Neural progenitor cell (in vitro differentiated cells): Measurements from ENCODE around the gene DPYD. TPM values are rescaled to one million over a fixed set of nuclear protein-coding genes. Genes with fewer than 3 reads are reported as not detected.

Source experiments
- DNase-seq: peaks from one replicate; pipeline ENCODE4 v3.0.0-alpha.2; 2016; ENCODE audit warnings: low spot score
- H2AFZ ChIP-seq: fragments of 200-600 bp; sonication (generic); replicated peaks from 2 replicates; pipeline ENCODE4 v1.6.1; 2016; ENCODE audit warnings: antibody characterized with exemption
- H3F3A ChIP-seq: fragments of 200-600 bp; sonication (generic); 2 replicates; pipeline ENCODE4 v1.6.1; 2016; ENCODE audit warnings: antibody characterized with exemption, low read depth
- H3K27ac ChIP-seq: fragments of 200-600 bp; sonication (generic); 2 replicates; pipeline ENCODE4 v1.5.1; 2016; ENCODE audit warnings: mild to moderate bottlenecking
- H3K27me3 ChIP-seq: fragments of 200-600 bp; sonication (generic); 2 replicates; pipeline ENCODE4 v1.6.1; 2016; ENCODE audit warnings: mild to moderate bottlenecking, moderate library complexity
- H3K36me3 ChIP-seq: fragments of 200-600 bp; sonication (generic); 2 replicates; pipeline ENCODE4 v1.5.1; 2016
- H3K4me1 ChIP-seq: fragments of 200-600 bp; sonication (generic); 2 replicates; pipeline ENCODE4 v1.6.1; 2016; ENCODE audit warnings: mixed run types
- H3K4me2 ChIP-seq: fragments of 200-600 bp; sonication (generic); 2 replicates; pipeline ENCODE4 v1.6.1; 2016
- H3K4me3 ChIP-seq: fragments of 200-600 bp; sonication (generic); 2 replicates; pipeline ENCODE4 v1.5.1; 2016
- H3K79me2 ChIP-seq: fragments of 200-600 bp; sonication (generic); 2 replicates; pipeline ENCODE4 v1.6.1; 2016; ENCODE audit warnings: low read depth
- H3K9ac ChIP-seq: fragments of 200-600 bp; sonication (generic); 2 replicates; pipeline ENCODE4 v1.6.1; 2016
- H3K9me3 ChIP-seq: fragments of 200-600 bp; sonication (generic); 2 replicates; pipeline ENCODE4 v1.5.1; 2016; ENCODE audit warnings: low read depth
- H4K20me1 ChIP-seq: fragments of 200-600 bp; sonication (generic); 2 replicates; pipeline ENCODE4 v1.6.1; 2016; ENCODE audit warnings: low read depth
- H3K27ac Mint-ChIP-seq: 3 replicates; pipeline ENCODE4 v1.8.0; 2021; ENCODE audit warnings: mixed read lengths
- H3K27me3 Mint-ChIP-seq: 2 replicates; pipeline ENCODE4 v1.8.0; 2022; ENCODE audit warnings: low read depth, mild to moderate bottlenecking, inconsistent platforms, moderate library complexity, mixed read lengths; ENCODE audit not compliant: insufficient read depth
- H3K36me3 Mint-ChIP-seq: 3 replicates; pipeline ENCODE4 v1.8.0; 2021; ENCODE audit warnings: mixed read lengths
- H3K4me1 Mint-ChIP-seq: 3 replicates; pipeline ENCODE4 v1.8.0; 2021; ENCODE audit warnings: mixed read lengths
- H3K4me3 Mint-ChIP-seq: 3 replicates; pipeline ENCODE4 v1.8.0; 2021; ENCODE audit warnings: mild to moderate bottlenecking, moderate library complexity, mixed read lengths
- H3K9me3 Mint-ChIP-seq: 3 replicates; pipeline ENCODE4 v1.8.0; 2020; ENCODE audit warnings: mixed read lengths
- CTCF ChIP-seq: fragments of 200-600 bp; sonication (generic); IDR thresholded peaks from 2 replicates; pipeline ENCODE4 v1.5.1; 2017; ENCODE audit warnings: antibody characterized with exemption, mild to moderate bottlenecking
- EZH2 ChIP-seq: fragments of 200-600 bp; sonication (generic); IDR thresholded peaks from 2 replicates; pipeline ENCODE4 v1.6.1; 2017; ENCODE audit warnings: antibody characterized with exemption, mild to moderate bottlenecking, moderate library complexity
- EZH2phosphoT487 ChIP-seq: fragments of 200-600 bp; sonication (generic); IDR thresholded peaks from 2 replicates; pipeline ENCODE4 v1.6.1; 2017; ENCODE audit warnings: antibody characterized with exemption
- total RNA-seq: library from RNA; depleted of rRNA; stranded (reverse); fragments of >200 nt; gene quantifications from 2 replicates; pipeline ENCODE4 v1.2.3, GENCODE V29; 2015; ENCODE audit warnings: low replicate concordance

Gene DPYD
- total RNA-seq, 1 donor from 2014 or later, result 0.43 TPM

DNA sequence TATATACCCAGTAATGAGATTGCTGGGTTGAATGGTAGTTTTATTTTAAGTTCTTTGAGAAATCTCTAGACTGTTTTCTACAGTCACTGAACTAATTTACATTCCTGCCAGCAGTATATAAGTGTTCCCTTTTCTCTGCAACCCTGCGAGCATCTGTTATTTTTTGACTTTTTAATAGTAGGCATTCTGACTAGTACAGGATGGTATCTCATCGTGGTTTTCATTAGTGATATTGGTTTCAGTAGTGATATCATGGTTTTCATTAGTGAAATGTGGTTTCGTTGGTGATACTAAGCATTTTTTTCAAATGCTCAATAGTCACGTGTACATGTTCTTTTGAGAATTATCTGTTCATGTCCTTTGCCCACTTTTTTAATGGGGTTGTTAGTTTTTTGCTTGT lies 882.4 kb downstream of the DPYD start:
- Mint-ChIP-seq H3K4me1 (no peaks in the 10 kb centered on the region), H3K9me3 (peaks cover 31% of the 10 kb centered on the region), H3K36me3 (no peaks in the 10 kb centered on the region), H3K27ac (no peak overlapping the region), H3K4me3 (no peak overlapping the region), H3K27me3 (no peaks in the 10 kb centered on the region)
- Histone ChIP-seq H3F3A (no peaks in the 10 kb centered on the region), H3K27ac (no peak overlapping the region), H4K20me1 (no peaks in the 10 kb centered on the region), H3K4me1 (no peaks in the 10 kb centered on the region), H3K9me3 (no peaks in the 10 kb centered on the region), H3K36me3 (no peaks in the 10 kb centered on the region), H3K79me2 (no peaks in the 10 kb centered on the region), H2AFZ (no peak overlapping the region), H3K9ac (no peak overlapping the region), H3K4me3 (no peak overlapping the region), H3K4me2 (no peak overlapping the region), H3K27me3 (no peaks in the 10 kb centered on the region)
- no peak for TF ChIP-seq CTCF
- no peak for TF ChIP-seq EZH2phosphoT487
- TF ChIP-seq EZH2, result no peak
- no peak for DNase-seq

GRCh38 chr1:97034651-97035050 lies 886.2 kb downstream of the DPYD start:
- Histone ChIP-seq H2AFZ (no peak overlapping the region), H3K4me2 (no peak overlapping the region), H3K9ac (no peak overlapping the region), H3F3A (no peaks in the 10 kb centered on the region), H3K9me3 (no peaks in the 10 kb centered on the region), H3K4me3 (no peak overlapping the region), H3K36me3 (no peaks in the 10 kb centered on the region), H3K79me2 (no peaks in the 10 kb centered on the region), H3K27ac (no peak overlapping the region), H3K4me1 (no peaks in the 10 kb centered on the region), H3K27me3 (no peaks in the 10 kb centered on the region), H4K20me1 (no peaks in the 10 kb centered on the region)
- no peak overlapping the region for H3K27ac Mint-ChIP-seq
- TF ChIP-seq EZH2phosphoT487 (no peak), CTCF (no peak), EZH2 (no peak)
- no peak overlapping the region for H3K4me3 Mint-ChIP-seq
- no peak for DNase-seq
- no peaks in the 10 kb centered on the region for H3K4me1 Mint-ChIP-seq
- no peaks in the 10 kb centered on the region for H3K36me3 Mint-ChIP-seq
- H3K27me3 Mint-ChIP-seq, result no peaks in the 10 kb centered on the region
- H3K9me3 Mint-ChIP-seq, result peaks cover 6% of the 10 kb centered on the region

DNA sequence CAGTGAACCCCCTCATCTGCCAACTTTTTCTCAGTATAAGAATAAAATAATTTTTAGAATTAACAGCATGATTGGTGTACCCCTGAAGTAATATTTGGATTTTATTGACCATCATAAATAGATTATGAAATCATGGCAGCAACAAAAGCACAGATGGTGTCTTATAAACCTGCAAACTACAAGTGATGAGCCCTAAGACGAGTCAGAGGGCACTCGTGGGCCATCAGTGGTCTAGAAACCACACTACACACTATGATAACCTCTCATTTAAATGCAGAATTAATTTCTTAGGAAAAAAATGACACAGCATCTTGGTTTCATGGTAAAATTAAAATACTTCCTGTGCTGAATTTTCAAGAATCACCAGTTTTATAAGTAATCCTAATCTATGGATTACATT lies 886.9 kb downstream of the DPYD start:
- Mint-ChIP-seq H3K27me3 (no peaks in the 10 kb centered on the region), H3K27ac (no peak overlapping the region), H3K4me1 (no peaks in the 10 kb centered on the region), H3K9me3 (peaks cover under 1% of the 10 kb centered on the region), H3K4me3 (no peak overlapping the region), H3K36me3 (no peaks in the 10 kb centered on the region)
- Histone ChIP-seq H3K4me3 (no peak overlapping the region), H4K20me1 (no peaks in the 10 kb centered on the region), H3K4me2 (no peak overlapping the region), H3K4me1 (no peaks in the 10 kb centered on the region), H3K27me3 (no peaks in the 10 kb centered on the region), H3K79me2 (no peaks in the 10 kb centered on the region), H3K9ac (no peak overlapping the region), H2AFZ (no peak overlapping the region), H3F3A (no peaks in the 10 kb centered on the region), H3K27ac (no peak overlapping the region), H3K36me3 (no peaks in the 10 kb centered on the region), H3K9me3 (no peaks in the 10 kb centered on the region)
- no peak for DNase-seq
- TF ChIP-seq EZH2phosphoT487 (no peak), EZH2 (no peak), CTCF (no peak)
